Immature natural killer cell (primary cell): ENCODE data around the gene ATP7B. TPM values are rescaled to one million over a fixed set of nuclear protein-coding genes. Genes with fewer than 3 reads are reported as not detected.

Source experiments
- DNase-seq, 3 donors: peaks; one replicate each; pipeline ENCODE4 v3.0.0; 2022; ENCODE audit warnings: mixed read lengths in 1 of 3
- H3K27ac Mint-ChIP-seq, 6 donors: one replicate each; pipeline ENCODE4 v1.8.0; 2020; ENCODE audit warnings: mixed read lengths in 6 of 6, mild to moderate bottlenecking in 5 of 6, inconsistent platforms in 4 of 6, moderate library complexity in 3 of 6
- H3K27me3 Mint-ChIP-seq, 3 donors: one replicate each; pipeline ENCODE4 v1.8.0; 2020 to 2021; ENCODE audit warnings: low read depth in 3 of 3, mild to moderate bottlenecking in 3 of 3, mixed read lengths in 3 of 3, moderate library complexity in 3 of 3, inconsistent platforms in 1 of 3
- H3K36me3 Mint-ChIP-seq, 3 donors: one replicate each; pipeline ENCODE4 v1.8.0; 2020; ENCODE audit warnings: mixed read lengths in 3 of 3, inconsistent platforms in 2 of 3, mild to moderate bottlenecking in 2 of 3
- H3K4me1 Mint-ChIP-seq, 2 donors: one replicate each; pipeline ENCODE4 v1.8.0; 2020; ENCODE audit warnings: inconsistent platforms in 2 of 2, mild to moderate bottlenecking in 2 of 2, mixed read lengths in 2 of 2, moderate library complexity in 1 of 2
- H3K4me3 Mint-ChIP-seq, 5 donors: one replicate each; pipeline ENCODE4 v1.8.0; 2020; ENCODE audit warnings: mild to moderate bottlenecking in 5 of 5, mixed read lengths in 5 of 5, inconsistent platforms in 3 of 5, moderate library complexity in 3 of 5
- H3K9me3 Mint-ChIP-seq, 6 donors: one replicate each; pipeline ENCODE4 v1.8.0; 2020; ENCODE audit warnings: mild to moderate bottlenecking in 6 of 6, mixed read lengths in 6 of 6, inconsistent platforms in 4 of 6, moderate library complexity in 3 of 6
- polyA plus RNA-seq, 3 donors: library from polyadenylated mRNA; unstranded; fragments of 300-500 nt; fragmentation: Illumina TruSeq; gene quantifications; one replicate each; pipeline ENCODE4 v1.2.3, GENCODE V29; 2021

Gene ATP7B
- polyA plus RNA-seq, 3 donors from 2014 or later, result 0.19 TPM; not detected in 2

DNA sequence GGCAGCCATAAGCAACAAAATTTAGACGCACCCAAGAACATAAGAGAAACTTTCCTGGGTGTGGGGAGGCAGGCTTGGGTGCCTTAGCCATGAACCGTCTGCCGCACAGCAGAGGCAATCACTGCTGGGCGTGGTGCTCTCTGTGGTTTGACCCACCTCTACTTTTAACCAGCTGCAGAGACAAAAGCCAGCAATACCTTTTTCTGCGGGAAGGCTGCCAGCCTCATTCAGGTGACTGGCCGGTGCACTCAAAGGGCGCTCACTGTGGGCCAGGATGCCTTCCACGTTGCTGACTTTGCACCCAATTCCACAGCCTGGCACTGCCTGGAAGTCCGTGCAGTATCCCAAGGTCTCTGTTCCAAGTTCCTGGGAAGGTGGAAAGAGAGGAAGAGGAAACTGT lies 69.1 kb downstream of the ATP7B start:
- H3K4me1 Mint-ChIP-seq, result peaks cover 0 to 2% of the 10 kb centered on the region in 2 donors

DNA sequence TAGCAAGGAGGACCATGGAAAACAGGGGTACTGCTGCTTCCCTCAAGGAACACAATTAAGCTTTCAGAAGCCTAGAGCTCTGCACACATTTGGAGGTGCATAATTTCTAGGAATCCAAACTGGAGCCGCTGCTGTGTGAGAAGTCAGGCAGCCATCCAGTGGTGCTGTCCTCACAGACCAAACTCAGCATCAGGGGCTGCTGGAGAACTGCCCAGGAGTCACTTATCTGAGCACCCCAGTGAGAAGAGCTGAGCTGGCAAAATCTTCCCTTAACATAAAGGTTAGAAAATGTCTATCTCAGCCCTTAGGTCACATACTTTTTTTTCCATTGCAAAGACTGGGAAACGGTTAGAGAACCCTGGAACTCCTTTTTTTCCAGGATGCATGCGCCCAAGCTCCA lies 72.8 kb downstream of the ATP7B start:
- Mint-ChIP-seq H3K9me3 (peaks cover 0 to 2% (median 0%) of the 10 kb centered on the region in 6 donors), H3K36me3 (no peaks in the 10 kb centered on the region), H3K27ac (no peak overlapping the region), H3K4me3 (no peak overlapping the region), H3K27me3 (peaks cover 0 to 4% (median 3%) of the 10 kb centered on the region in 3 donors), H3K4me1 (peaks cover 0 to 2% of the 10 kb centered on the region in 2 donors)
- no peak for DNase-seq

More for the DNA sequence above, 69.1 kb downstream of the ATP7B start:
- Mint-ChIP-seq H3K36me3 (no peaks in the 10 kb centered on the region), H3K4me3 (no peak overlapping the region), H3K27me3 (peaks cover 4 to 6% (median 4%) of the 10 kb centered on the region in 3 donors), H3K9me3 (peaks cover 0 to 2% (median 0%) of the 10 kb centered on the region in 6 donors), H3K27ac (no peak overlapping the region)
- DNase-seq, result no peak

DNA sequence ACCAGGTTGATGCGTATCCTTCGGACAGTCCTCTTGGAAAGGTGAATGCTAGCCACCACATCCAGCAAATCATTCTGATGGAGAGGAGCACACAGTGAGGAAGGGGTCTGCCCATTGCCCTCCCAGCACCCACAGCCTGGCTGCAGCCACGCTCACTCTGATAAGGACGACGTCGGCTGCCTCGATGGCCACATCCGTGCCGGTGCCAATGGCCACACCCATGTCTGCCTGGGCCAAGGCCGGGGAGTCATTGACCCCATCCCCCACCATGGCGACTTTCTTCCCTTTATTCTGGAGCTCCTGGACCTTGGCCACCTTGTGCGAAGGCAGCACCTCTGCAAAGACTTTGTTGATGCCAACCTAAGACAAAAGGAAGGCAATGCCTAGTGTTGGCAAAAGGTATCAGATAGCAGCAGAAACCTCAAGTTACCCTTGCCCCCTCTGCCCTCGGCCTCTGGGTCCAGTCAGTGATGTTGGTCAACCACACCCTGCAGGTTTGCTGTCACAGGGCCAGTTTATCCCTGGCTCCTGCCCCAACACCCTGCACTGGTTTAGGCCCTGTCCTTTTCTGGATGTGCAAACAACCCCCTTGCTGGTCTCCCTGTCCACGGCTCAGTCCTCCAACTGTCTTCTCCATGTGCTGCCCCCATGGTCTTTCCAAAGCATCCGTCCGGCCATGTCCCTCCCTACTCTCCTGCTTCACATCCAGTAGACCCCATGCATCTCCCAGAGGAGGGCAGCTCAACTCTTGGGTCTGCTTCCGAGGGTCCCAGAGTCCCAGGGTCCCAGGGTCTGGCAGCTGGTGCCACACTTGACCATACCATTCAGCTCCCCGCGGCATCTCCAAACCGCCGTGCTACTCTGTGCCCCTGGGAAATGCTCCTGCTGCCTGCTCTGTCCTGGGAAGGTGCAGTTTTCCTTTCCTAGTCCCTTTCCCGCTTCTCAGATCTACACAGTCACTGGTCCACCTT lies 73.6 kb downstream of the ATP7B start:
- no peak for DNase-seq
- H3K4me3 Mint-ChIP-seq, result no peak overlapping the region
- no peak overlapping the region for H3K27ac Mint-ChIP-seq
- H3K4me1 Mint-ChIP-seq, result peaks cover 0 to 2% of the 10 kb centered on the region in 2 donors
- H3K36me3 Mint-ChIP-seq, result no peaks in the 10 kb centered on the region
- peaks cover 0 to 2% (median 0%) of the 10 kb centered on the region in 6 donors for H3K9me3 Mint-ChIP-seq
- H3K27me3 Mint-ChIP-seq, result peaks cover 0 to 4% (median 3%) of the 10 kb centered on the region in 3 donors

DNA sequence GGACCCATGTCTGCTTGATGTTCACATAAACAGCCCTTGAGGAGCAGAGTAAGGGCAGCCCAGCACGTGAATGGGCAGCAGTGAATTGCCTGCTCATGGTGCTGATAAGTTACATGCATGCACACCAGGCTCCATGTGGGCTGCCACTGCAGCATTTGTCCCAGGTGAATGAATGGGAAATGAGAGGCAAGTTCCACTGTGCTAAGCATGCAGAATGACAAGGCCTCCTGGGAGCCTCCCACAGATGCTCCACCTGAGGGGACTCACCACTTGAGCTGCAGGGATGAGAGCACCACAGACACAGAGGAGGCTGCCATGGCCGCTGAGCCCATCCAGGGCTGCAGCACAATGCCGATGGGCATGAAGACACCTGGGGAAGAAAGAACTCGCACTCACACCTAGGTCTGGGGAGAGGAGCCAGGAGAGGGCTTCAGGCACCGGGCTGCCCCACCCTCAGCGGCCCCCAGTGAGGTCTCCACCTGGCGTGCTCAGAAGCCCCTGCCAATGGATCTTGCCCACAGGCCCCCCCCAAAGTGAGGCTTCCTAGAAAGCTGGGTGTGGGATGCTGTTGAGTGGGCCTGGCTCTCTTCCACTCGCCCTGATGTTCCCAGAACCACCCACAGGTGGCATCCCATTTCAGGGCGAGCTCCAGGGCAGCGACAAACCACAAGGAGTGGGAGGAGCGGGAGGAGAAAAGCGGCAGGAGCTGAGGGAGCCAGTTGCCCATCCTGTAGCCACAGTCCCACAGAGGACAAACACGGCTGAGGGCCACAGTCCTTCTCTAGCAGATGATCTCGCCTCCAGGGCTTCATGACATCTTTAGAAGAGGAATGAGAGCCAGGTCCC lies 75.7 kb downstream of the ATP7B start:
- Mint-ChIP-seq H3K9me3 (peaks cover 0 to 2% (median 0%) of the 10 kb centered on the region in 6 donors), H3K4me1 (no peaks in the 10 kb centered on the region), H3K27me3 (peaks cover 0 to 2% (median 0%) of the 10 kb centered on the region in 3 donors), H3K27ac (no peak overlapping the region), H3K36me3 (no peaks in the 10 kb centered on the region), H3K4me3 (no peak overlapping the region)
- no peak for DNase-seq

DNA sequence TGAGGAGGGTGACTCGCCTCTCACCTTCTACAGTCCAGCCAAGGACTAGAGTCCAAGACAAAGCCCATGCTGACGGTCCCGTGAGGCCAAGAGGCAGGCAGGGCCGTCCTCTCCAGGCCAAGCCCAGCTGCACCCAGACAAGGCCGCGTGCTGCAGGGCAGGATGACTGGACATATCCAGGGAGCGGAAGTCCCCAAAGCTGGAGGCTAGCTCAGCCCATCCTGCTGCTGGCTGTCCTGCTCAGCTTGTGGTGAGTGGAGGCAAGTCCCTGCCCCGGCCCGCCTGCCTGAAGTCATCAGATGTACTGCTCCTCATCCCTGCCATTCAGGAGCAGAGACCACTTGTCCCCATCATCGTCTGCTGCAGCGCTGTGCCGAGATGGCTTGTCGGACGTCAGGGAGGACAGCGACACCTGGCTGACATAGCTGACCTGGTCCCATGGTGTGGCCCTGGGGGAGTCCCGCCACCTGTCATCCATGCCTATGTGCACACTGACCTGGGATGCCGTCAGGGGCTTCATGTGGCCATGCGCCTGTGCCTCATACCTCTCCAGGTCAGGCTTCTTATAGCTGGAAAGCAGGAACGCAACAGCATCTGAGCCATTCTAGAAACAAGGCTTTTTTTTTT lies 76.7 kb downstream of the ATP7B start:
- no peak for DNase-seq
- Mint-ChIP-seq H3K36me3 (no peaks in the 10 kb centered on the region), H3K4me3 (no peak overlapping the region), H3K4me1 (no peaks in the 10 kb centered on the region), H3K9me3 (peaks cover 0 to 2% (median 0%) of the 10 kb centered on the region in 6 donors), H3K27ac (no peak overlapping the region), H3K27me3 (peaks cover 0 to 2% (median 0%) of the 10 kb centered on the region in 3 donors)

DNA sequence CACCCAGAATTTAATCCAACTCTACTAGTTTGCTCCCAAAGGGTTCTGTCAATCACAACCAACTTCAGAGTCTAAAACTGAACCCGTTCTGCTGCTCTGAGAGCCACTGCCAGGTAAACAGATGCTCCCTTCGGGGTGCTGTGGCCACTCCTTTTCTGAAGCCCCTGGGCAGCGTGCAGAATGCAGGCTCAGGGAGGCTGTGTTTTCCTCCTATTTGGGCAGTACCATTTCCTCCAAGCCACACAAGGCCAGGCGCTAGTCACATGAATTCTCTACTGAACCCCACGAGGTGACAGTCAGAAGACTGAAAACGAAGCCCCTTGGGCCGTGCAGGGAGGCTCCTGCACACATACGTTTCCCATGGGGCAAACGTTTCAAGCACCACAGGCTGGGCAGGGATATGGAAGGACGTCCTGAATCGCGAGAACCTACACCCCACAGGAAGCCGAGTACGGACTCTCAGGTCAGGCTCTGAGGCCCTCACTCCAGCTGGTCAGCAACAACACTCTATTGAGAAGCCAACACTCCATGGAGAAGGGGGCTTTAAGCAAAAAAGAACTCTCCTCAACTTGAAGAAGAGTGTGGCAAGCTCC lies 77.7 kb downstream of the ATP7B start:
- H3K27me3 Mint-ChIP-seq, result peaks cover 0 to 2% (median 0%) of the 10 kb centered on the region in 3 donors

DNA sequence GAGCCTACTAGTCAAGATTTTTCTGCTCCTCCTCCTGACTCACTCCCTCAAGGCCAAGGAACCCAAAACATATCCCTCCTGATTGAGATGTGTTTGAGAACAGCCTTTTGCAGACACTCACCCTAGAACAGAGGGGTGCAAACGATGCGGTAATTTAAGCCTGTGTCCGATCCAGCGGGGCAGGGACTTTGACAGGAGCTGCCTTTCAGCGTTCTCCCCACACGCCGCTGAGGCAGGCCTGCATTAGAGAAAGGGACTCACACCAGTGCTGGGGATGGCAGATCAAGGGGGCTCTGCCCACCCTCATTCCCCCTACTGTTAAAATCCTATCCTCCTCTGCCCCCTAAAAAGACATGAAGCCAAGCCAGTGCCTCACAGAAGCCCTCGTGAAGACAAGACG lies 79.0 kb downstream of the ATP7B start:
- no peaks in the 10 kb centered on the region for H3K9me3 Mint-ChIP-seq
- H3K27me3 Mint-ChIP-seq, result peaks cover 0 to 2% (median 0%) of the 10 kb centered on the region in 3 donors
- H3K27ac Mint-ChIP-seq, result no peak overlapping the region

More for the DNA sequence above, 77.7 kb downstream of the ATP7B start:
- no peak overlapping the region for H3K4me3 Mint-ChIP-seq
- no peak for DNase-seq
- no peak overlapping the region for H3K27ac Mint-ChIP-seq
- no peaks in the 10 kb centered on the region for H3K4me1 Mint-ChIP-seq
- no peaks in the 10 kb centered on the region for H3K9me3 Mint-ChIP-seq
- no peaks in the 10 kb centered on the region for H3K36me3 Mint-ChIP-seq

DNA sequence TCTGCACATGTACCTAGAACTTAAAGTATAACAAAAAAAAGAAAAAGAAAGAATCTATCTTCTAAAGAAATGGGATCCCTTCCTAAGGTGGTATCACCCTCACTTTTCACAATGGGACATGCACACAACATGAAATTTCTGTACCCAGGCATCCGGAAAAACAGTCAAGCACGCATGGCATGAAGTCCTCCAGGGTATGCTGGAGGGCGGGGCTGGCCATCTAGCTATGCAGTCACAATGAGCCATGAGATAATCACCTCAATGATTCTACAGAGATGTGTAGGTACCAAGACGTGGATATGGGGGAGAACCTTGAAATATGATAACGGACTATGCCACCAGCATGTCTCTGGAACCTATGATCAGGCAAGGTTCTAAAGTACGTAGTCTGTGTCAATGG lies 79.6 kb downstream of the ATP7B start:
- Mint-ChIP-seq H3K4me3 (no peak overlapping the region), H3K27ac (no peak overlapping the region), H3K27me3 (peaks cover 0 to 2% (median 0%) of the 10 kb centered on the region in 3 donors)

More for the DNA sequence above, 79.0 kb downstream of the ATP7B start:
- no peak for DNase-seq
- H3K4me1 Mint-ChIP-seq, result no peaks in the 10 kb centered on the region
- H3K36me3 Mint-ChIP-seq, result no peaks in the 10 kb centered on the region
- H3K4me3 Mint-ChIP-seq, result no peak overlapping the region

DNA sequence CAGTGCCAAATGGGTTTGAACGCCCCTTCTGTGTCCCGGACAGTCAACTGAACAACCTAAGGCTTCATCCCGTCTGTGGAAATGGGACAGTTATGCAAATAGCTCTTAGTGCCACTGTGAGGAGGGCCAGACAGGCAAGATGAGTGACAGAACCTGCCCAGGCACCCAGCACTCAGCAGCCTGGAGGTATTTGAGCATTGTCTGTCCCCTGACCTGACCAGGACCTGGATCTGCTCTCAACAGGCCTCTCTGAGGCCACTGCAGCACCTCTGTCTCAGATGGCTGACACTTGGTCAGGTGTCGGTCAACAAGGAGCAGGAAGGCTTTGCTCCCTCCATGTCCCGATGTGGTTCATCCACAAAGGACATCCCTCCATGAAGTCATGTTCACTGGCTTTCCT lies 81.6 kb downstream of the ATP7B start:
- peaks cover 0 to 2% (median 2%) of the 10 kb centered on the region in 3 donors for H3K27me3 Mint-ChIP-seq
- H3K9me3 Mint-ChIP-seq, result no peaks in the 10 kb centered on the region
- no peaks in the 10 kb centered on the region for H3K4me1 Mint-ChIP-seq
- no peak for DNase-seq
- H3K4me3 Mint-ChIP-seq, result no peak overlapping the region
- no peaks in the 10 kb centered on the region for H3K36me3 Mint-ChIP-seq
- H3K27ac Mint-ChIP-seq, result no peak overlapping the region

More for the DNA sequence above, 79.6 kb downstream of the ATP7B start:
- Mint-ChIP-seq H3K36me3 (no peaks in the 10 kb centered on the region), H3K4me1 (no peaks in the 10 kb centered on the region), H3K9me3 (no peaks in the 10 kb centered on the region)
- no peak for DNase-seq

DNA sequence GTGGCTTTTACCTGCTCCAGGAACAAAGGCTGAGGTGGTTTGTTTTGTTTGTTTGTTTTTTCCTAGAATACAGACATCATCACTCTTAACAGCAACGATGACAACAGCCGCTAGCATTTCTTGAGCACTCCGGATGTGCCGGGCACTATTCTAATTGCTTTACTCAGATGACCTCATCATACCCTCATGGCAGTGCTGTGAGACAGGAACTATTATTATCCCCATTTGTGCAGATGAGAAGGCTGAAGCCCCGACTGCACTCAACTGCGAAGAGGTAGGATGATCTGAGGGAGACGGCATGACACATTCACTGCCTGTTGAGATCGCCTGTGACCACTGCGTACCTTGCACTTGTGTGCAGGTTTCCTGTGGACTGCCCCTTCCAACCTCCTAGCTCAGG lies 83.0 kb downstream of the ATP7B start:
- H3K36me3 Mint-ChIP-seq, result no peaks in the 10 kb centered on the region
- H3K27me3 Mint-ChIP-seq, result peaks cover 2% of the 10 kb centered on the region in 3 donors
- H3K4me3 Mint-ChIP-seq, result no peak overlapping the region
- H3K27ac Mint-ChIP-seq, result no peak overlapping the region
- no peak for DNase-seq
- no peaks in the 10 kb centered on the region for H3K4me1 Mint-ChIP-seq
- no peaks in the 10 kb centered on the region for H3K9me3 Mint-ChIP-seq

DNA sequence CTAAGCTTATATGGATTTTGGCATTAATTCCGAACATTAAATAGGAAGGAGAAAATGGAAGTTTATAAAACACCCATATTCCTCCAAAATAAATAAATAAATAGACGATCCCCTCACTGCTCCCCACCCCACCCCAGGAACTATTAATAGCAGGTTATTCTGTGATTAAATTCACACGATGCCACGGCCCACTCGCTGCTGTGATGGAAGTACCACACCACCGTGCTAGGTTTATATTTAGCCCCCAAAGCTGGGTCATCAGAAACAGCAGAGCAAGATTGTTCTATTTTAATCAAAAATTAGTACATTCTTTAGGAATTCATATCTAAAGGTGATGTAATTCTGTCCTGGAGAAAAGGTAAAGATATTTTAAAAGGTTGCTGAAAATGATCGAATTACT lies 84.1 kb downstream of the ATP7B start:
- Mint-ChIP-seq H3K9me3 (no peaks in the 10 kb centered on the region), H3K36me3 (no peaks in the 10 kb centered on the region), H3K4me1 (no peaks in the 10 kb centered on the region), H3K27me3 (peaks cover 2% of the 10 kb centered on the region in 3 donors), H3K27ac (no peak overlapping the region), H3K4me3 (no peak overlapping the region)
- DNase-seq, result no peak

DNA sequence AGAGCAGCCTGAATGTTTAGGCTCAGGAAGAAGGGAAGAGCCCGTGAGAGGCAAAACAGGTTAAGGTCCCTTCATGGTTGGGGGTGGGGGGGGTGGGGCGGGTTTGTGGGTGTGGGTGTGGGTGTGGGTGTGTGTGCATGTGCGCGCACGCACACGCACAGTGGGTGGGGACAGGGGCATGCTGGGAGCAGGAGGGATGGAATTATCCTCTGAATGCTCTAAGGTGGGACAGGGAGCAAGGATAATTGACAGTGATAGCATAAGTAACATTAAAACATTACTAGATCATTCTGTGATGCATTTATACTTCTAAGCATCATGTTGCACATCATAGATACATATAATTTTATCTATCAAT lies 84.7 kb downstream of the ATP7B start:
- no peaks in the 10 kb centered on the region for H3K4me1 Mint-ChIP-seq
- no peaks in the 10 kb centered on the region for H3K36me3 Mint-ChIP-seq
- H3K27ac Mint-ChIP-seq, result no peak overlapping the region
- peaks cover 2% of the 10 kb centered on the region in 3 donors for H3K27me3 Mint-ChIP-seq
- H3K4me3 Mint-ChIP-seq, result no peak overlapping the region
- H3K9me3 Mint-ChIP-seq, result no peaks in the 10 kb centered on the region
- DNase-seq, result no peak

DNA sequence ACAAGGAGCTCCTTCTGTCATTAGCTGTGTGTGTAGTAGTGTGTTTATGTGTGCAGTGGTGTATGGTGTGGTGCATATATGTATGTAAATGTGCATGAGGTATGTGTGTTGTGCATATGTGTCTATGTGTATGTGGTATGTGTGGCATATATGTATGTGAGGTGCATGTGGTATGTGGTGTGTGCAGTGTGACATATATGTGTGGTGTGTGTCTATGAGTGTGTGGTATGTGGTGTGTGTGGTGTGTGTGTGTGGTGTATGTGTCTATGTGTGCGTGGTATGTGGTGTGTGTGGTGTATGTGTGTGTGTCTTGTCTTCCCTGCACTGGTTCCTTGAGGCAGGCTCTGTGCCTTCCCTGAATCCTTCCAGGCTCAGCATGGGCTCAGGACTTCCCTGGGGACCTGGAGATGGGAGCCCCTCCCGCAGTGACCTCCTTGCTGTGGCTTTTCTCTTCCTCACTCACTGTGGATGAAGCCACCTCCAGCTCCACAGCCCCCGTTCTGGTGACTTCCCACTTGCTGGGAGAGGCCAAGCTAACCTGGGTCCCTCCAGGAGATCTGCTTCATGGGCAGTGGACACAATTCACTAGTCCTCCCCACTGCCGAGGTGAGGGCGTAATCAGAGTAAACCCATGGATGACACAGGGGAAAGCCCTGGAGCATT lies 85.3 kb downstream of the ATP7B start:
- no peak for DNase-seq
- Mint-ChIP-seq H3K4me1 (no peaks in the 10 kb centered on the region), H3K27me3 (peaks cover 0 to 2% (median 2%) of the 10 kb centered on the region in 3 donors), H3K27ac (peak overlapping the region in 1 of 6 donors; percentile 18), H3K36me3 (no peaks in the 10 kb centered on the region), H3K4me3 (no peak overlapping the region), H3K9me3 (no peaks in the 10 kb centered on the region)
